AG10803 (cell line): ENCODE results near the gene FBLN2.
"Not testable (repeated sequence)": the region's sequence is repeated elsewhere in the genome, so short reads cannot be mapped to it uniquely, and the experiment has no call there.

ENCODE experiments used
- DNase-seq: peaks from one replicate; pipeline ENCODE4 v3.0.0; 2010; ENCODE audit warnings: low read depth
- H3K4me3 ChIP-seq: 2 replicates; pipeline ENCODE4 v1.5.1; 2011; ENCODE audit warnings: mild to moderate bottlenecking, low read length, control low read depth
- CTCF ChIP-seq: conservative IDR thresholded peaks from 2 replicates; pipeline ENCODE4 v1.5.1; 2011; ENCODE audit warnings: mild to moderate bottlenecking, low read length, control low read depth, inconsistent platforms

FBLN2 gene

DNA sequence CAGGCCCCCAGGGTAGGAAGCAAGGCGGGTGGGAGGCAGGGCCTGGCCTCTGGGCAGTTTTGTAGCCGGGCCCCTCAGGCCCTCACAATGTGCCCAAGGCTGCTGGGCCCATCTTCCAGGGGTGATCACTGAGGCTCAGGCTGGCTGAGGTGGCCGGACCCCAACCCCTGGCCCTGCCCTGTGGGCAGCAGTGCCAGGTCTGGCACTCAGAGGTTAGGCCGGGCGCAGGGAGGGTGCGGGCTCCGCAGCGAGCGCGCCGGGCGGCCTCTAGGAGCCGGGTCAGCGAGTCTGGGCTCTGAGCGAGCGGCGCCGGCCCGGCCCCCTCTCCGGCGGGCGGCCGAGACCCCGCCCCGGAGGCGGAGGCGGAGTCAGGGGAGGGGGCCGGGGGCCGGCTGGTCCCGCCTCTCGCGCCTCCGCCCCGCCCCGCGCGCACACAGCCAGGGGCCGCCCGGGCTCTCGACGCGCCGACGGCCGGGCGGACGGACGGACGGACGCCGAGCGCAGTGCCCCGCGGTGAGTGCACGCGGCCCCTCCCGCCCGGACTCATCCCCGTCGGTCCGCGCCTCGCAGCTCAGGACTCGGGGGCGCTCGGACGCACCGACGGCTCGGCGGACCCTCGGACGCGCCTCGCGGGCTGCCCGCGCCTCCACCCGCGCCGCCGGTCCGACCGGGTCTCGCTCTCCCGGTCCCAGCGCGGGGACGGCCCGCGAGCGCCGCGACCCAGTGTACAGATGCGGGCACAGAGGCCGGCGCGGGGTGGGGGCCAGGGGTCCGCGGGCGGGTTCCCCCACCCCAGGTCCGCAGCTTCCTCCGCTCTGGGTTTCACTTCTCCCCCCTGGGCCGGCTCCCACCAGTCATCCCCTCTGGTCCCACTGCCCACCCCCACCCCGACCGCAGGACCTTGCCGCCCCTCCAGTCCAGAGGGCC is at the start of gene FBLN2:
Gene FBLN2, plus strand, starts transcription at position 430 of the 927 bp plus-strand sequence. CDS start 21,231 bp downstream, outside the sequence.
- TF ChIP-seq CTCF = no peak
- H3K4me3 ChIP-seq = peak within 1 kb of the TSS; percentile 64
- peak; percentile 66 for DNase-seq

DNA sequence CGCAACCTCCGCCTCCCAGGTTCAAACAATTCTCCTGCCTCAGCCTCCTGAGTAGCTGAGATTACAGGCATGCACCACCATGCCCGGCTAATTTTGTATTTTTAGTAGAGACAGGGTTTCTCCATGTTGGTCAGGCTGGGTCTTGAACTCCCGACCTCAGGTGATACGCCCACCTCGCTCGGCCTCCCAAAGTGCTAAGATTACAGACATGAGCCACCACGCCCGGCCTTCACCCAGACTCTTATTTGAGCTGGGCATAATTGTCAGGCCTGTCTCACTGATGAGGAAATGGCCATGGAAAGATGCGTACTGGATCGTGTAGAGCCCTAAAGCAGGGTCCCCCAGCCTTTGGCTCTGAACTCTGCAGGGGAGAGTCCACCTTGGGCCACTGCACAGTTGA is 49.7 kb upstream of the FBLN2 start:
- not testable (repeated sequence) for DNase-seq, H3K4me3 ChIP-seq

- TF ChIP-seq CTCF = peak; percentile 66
- H3K4me3 ChIP-seq = no peak overlapping the region
- DNase-seq = no peak
Observed at GRCh38 chr3:13500133-13500885, 48.6 kb upstream of the FBLN2 start.

- no peak for TF ChIP-seq CTCF
- no peak overlapping the region for H3K4me3 ChIP-seq
- no peak for DNase-seq
Observed at GRCh38 chr3:13501056-13501455, 47.9 kb upstream of the FBLN2 start.

- TF ChIP-seq CTCF = no peak
- no peak for DNase-seq
- H3K4me3 ChIP-seq = no peak overlapping the region
Observed at GRCh38 chr3:13501521-13501920, 47.4 kb upstream of the FBLN2 start.

- no peak overlapping the region for H3K4me3 ChIP-seq
- DNase-seq = no peak
- no peak for TF ChIP-seq CTCF
Observed at GRCh38 chr3:13501958-13502790, 46.8 kb upstream of the FBLN2 start.

GRCh38 chr3:13502791-13503060 is 46.2 kb upstream of the FBLN2 start:
- DNase-seq = no peak
- no peak overlapping the region for H3K4me3 ChIP-seq
- no peak for TF ChIP-seq CTCF
